HepG2 (cell line): Measurements from ENCODE around the gene PLEKHB2. TPM values are rescaled to one million over a fixed set of nuclear protein-coding genes. Genes with fewer than 3 reads are reported as not detected.
A peak's percentile ranks its signal among the peaks of the same experiment; 100 is the strongest.

ENCODE experiments used
- AKNA ChIP-seq: sonication (generic); formaldehyde crosslinking; IDR thresholded peaks from 2 replicates; pipeline ENCODE4 v1.4.0; 2020; ENCODE audit warnings: missing genetic modification reagents, borderline replicate concordance
- HDAC2 ChIP-seq: sonication (generic); formaldehyde crosslinking; IDR thresholded peaks from 2 replicates; pipeline ENCODE4 v1.4.0; 2020; ENCODE audit warnings: missing genetic modification reagents
- HINFP ChIP-seq: sonication (generic); formaldehyde crosslinking; IDR thresholded peaks from 2 replicates; pipeline ENCODE4 v1.4.0; 2020; ENCODE audit warnings: low read depth, mild to moderate bottlenecking, missing genetic modification reagents
- MEF2D ChIP-seq: sonication (generic); formaldehyde crosslinking; IDR thresholded peaks from 2 replicates; pipeline ENCODE4 v1.5.1; 2020; ENCODE audit warnings: mild to moderate bottlenecking, missing genetic modification reagents
- NKX3-1 ChIP-seq: sonication (generic); formaldehyde crosslinking; IDR thresholded peaks from 2 replicates; pipeline ENCODE4 v1.5.0; 2020; ENCODE audit warnings: missing genetic modification reagents
- PCBP1 ChIP-seq: fragments of 200-400 bp; formaldehyde crosslinking; IDR thresholded peaks from 2 replicates; pipeline ENCODE4 v1.6.1; 2017; ENCODE audit warnings: mild to moderate bottlenecking, low read depth, low read length, borderline replicate concordance
- RARG ChIP-seq: sonication (generic); formaldehyde crosslinking; IDR thresholded peaks from 2 replicates; pipeline ENCODE4 v1.4.0; 2020; ENCODE audit warnings: low read depth, mild to moderate bottlenecking, missing genetic modification reagents
- SKI ChIP-seq: fragments of 450-650 bp; IDR thresholded peaks from one replicate; pipeline ENCODE4 v1.6.1; 2018; ENCODE audit warnings: mild to moderate bottlenecking; ENCODE audit not compliant: partially characterized antibody
- SUZ12 ChIP-seq: fragments of 150-350 bp; IDR thresholded peaks from 2 replicates; pipeline ENCODE4 v1.6.1; 2014; ENCODE audit warnings: low read depth, low read length
- ZBTB7B ChIP-seq: sonication (generic); formaldehyde crosslinking; IDR thresholded peaks from 2 replicates; pipeline ENCODE4 v1.4.0; 2020; ENCODE audit warnings: missing genetic modification reagents
- ZNF704 ChIP-seq: sonication (generic); formaldehyde crosslinking; IDR thresholded peaks from 2 replicates; pipeline ENCODE4 v1.8.1; 2023; ENCODE audit warnings: mild to moderate bottlenecking, inconsistent platforms, moderate library complexity, missing genetic modification reagents, borderline replicate concordance
- ZNF777 ChIP-seq: sonication (generic); formaldehyde crosslinking; IDR thresholded peaks from 2 replicates; pipeline ENCODE4 v1.4.0; 2020; ENCODE audit warnings: missing genetic modification reagents
- ZNF841 ChIP-seq: sonication (generic); formaldehyde crosslinking; IDR thresholded peaks from 2 replicates; pipeline ENCODE4 v1.8.1; 2023; ENCODE audit warnings: missing genetic modification reagents, borderline replicate concordance
- polyA plus RNA-seq, 8 experiments: library from polyadenylated mRNA; depleted of rRNA in 3 of 8; stranded (reverse) in 7 of 8; unstranded in 1 of 8; fragments of >200 nt; fragmentation: Illumina TruSeq in 4 of 8; extraction: Trizol in 4 of 8; gene quantifications; 2 replicates each; pipeline versions ENCODE4 v1.2.1 to v1.2.3, GENCODE V29; 2011 to 2016; ENCODE audit warnings: low read depth in 4 of 8, missing spikeins in 1 of 8, mixed read lengths in 1 of 8; ENCODE audit not compliant: insufficient read depth in 1 of 8
- total RNA-seq, 5 experiments: library from RNA; depleted of rRNA; stranded (reverse); fragments of >200 nt; fragmentation: Illumina TruSeq; extraction: Trizol; gene quantifications; 2 replicates each; pipeline ENCODE4 v1.2.3, GENCODE V29; 2016; ENCODE audit warnings: low read depth in 1 of 5
- TF ChIP-seq, protein P1 (sequence below): sonication (generic); formaldehyde crosslinking; IDR thresholded peaks from 2 replicates; pipeline ENCODE4 v1.4.0; 2020; ENCODE audit warnings: missing genetic modification reagents
- TF ChIP-seq, protein P2 (sequence below): sonication (generic); formaldehyde crosslinking; IDR thresholded peaks from 2 replicates; pipeline ENCODE4; 2020; ENCODE audit warnings: missing genetic modification reagents, mild to moderate bottlenecking, borderline replicate concordance

PLEKHB2 gene
- total and polyA plus RNA-seq, 2 of the 13 experiments (the other 11 are each of a cell fraction or from before 2014, with no cell fraction given) = 73.0 to 78.9 TPM

DNA sequence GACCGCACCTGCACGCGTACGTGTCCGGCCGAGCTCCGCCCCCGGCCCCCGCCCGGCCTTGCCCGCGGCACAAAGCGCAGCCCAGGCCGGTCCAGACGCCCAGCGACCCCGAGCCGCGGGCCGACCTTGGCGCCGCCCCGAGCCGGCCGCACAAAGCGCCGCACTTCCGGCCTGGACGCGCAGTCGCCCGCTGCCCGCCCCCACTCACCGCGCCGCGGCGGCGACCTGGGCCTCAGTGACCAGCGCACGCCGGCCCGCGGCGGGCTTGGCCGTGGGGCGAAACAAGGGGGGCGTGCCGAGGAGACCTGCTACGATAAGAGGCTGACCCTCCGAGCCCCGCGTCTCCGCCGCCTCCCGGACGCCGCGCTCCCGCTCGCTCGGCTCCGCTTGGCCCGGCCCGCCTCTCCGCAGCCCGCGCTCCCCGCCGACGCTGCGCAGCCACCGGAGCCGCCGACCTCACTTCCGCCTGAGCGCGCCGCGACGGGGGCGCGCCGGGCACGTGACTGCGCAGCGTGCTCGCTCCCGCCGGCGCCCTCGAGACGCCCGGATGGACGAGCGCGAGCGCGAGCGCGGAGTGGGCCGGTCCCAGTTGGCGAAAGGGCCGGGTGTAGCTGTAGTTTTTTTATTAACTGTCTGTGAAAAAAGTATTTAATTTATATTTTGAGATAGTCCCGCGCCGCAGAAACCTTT is 12.0 kb upstream of the PLEKHB2 start, which contains the start of gene FAM168B (continued):
- TF ChIP-seq ZNF841 (CRISPR knock-in tag) = peak; percentile 82; the same call in 1 of the 2 replicates
- TF ChIP-seq, protein P1, sequence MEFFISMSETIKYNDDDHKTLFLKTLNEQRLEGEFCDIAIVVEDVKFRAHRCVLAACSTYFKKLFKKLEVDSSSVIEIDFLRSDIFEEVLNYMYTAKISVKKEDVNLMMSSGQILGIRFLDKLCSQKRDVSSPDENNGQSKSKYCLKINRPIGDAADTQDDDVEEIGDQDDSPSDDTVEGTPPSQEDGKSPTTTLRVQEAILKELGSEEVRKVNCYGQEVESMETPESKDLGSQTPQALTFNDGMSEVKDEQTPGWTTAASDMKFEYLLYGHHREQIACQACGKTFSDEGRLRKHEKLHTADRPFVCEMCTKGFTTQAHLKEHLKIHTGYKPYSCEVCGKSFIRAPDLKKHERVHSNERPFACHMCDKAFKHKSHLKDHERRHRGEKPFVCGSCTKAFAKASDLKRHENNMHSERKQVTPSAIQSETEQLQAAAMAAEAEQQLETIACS (CRISPR knock-in tag) = peak; percentile 96
- TF ChIP-seq NKX3-1 (CRISPR knock-in tag) = peak; percentile 13; the same call in 1 of the 2 replicates
- TF ChIP-seq MEF2D (CRISPR knock-in tag) = no peak
- no peak; the same call in 1 of the 2 replicates for TF ChIP-seq SUZ12
- TF ChIP-seq ZBTB7B (CRISPR knock-in tag) = no peak
- TF ChIP-seq HDAC2 (CRISPR knock-in tag) = no peak
- TF ChIP-seq ZNF704 (CRISPR knock-in tag) = 0 out of 2 replicates have a peak, but pooled peaks have one; percentile 53
- peak; percentile 47; the same call in 1 of the 2 replicates for TF ChIP-seq ZNF777 (CRISPR knock-in tag)
- no peak for TF ChIP-seq AKNA (CRISPR knock-in tag)
- TF ChIP-seq PCBP1 = no peak
- 0 out of 2 replicates have a peak, but pooled peaks have one; percentile 23 for TF ChIP-seq RARG (CRISPR knock-in tag)
- TF ChIP-seq SKI = peak; percentile 96
- TF ChIP-seq HINFP (CRISPR knock-in tag) = peak; percentile 90; the same call in 1 of the 2 replicates
- TF ChIP-seq, protein P2, sequence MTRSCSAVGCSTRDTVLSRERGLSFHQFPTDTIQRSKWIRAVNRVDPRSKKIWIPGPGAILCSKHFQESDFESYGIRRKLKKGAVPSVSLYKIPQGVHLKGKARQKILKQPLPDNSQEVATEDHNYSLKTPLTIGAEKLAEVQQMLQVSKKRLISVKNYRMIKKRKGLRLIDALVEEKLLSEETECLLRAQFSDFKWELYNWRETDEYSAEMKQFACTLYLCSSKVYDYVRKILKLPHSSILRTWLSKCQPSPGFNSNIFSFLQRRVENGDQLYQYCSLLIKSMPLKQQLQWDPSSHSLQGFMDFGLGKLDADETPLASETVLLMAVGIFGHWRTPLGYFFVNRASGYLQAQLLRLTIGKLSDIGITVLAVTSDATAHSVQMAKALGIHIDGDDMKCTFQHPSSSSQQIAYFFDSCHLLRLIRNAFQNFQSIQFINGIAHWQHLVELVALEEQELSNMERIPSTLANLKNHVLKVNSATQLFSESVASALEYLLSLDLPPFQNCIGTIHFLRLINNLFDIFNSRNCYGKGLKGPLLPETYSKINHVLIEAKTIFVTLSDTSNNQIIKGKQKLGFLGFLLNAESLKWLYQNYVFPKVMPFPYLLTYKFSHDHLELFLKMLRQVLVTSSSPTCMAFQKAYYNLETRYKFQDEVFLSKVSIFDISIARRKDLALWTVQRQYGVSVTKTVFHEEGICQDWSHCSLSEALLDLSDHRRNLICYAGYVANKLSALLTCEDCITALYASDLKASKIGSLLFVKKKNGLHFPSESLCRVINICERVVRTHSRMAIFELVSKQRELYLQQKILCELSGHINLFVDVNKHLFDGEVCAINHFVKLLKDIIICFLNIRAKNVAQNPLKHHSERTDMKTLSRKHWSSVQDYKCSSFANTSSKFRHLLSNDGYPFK (CRISPR knock-in tag) = no peak
